ENCODE measurements around the gene MFAP2. TPM values are rescaled to one million over a fixed set of nuclear protein-coding genes. Genes with fewer than 3 reads are reported as not detected.

MFAP2 gene
- total RNA-seq, 1 donor from 2014 or later = 260 TPM

DNA sequence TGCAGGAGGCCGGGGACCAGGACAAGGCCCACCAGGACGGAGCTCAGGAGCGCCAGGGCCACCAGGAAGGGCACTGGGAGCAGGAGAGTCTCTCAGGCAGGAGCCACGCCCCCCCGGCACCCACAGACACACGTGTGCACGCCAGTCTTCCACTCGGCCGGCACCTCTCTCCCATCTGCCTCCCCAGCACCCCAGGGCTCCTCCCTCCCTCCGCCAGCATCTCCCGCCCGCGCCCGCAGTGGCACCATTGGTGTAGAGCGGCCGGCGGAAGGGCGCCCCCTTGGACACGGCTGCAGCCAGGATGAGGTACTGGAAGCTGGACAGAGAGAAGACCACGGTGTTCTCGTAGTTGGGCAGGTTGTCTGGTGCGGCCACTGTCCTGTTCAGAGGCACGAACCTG lies 6.1 kb upstream of the MFAP2 start:
- no peak overlapping the region for H3K4me3 Mint-ChIP-seq (ENCODE audit: unreplicated experiment)
- H3K9me3 Mint-ChIP-seq (ENCODE audit: low read depth) = no peaks in the 10 kb centered on the region
- no peaks in the 10 kb centered on the region for H3K27me3 Mint-ChIP-seq (ENCODE audit: low read depth)
- no peak for DNase-seq (ENCODE audit: low spot score)
- peaks cover 7% of the 10 kb centered on the region for H3K36me3 Mint-ChIP-seq (ENCODE audit: low read depth)
- H3K27ac Mint-ChIP-seq (ENCODE audit: unreplicated experiment) = no peak overlapping the region
- peaks cover 17% of the 10 kb centered on the region for H3K4me1 Mint-ChIP-seq (ENCODE audit: low read depth)
- TF ChIP-seq, protein P1, sequence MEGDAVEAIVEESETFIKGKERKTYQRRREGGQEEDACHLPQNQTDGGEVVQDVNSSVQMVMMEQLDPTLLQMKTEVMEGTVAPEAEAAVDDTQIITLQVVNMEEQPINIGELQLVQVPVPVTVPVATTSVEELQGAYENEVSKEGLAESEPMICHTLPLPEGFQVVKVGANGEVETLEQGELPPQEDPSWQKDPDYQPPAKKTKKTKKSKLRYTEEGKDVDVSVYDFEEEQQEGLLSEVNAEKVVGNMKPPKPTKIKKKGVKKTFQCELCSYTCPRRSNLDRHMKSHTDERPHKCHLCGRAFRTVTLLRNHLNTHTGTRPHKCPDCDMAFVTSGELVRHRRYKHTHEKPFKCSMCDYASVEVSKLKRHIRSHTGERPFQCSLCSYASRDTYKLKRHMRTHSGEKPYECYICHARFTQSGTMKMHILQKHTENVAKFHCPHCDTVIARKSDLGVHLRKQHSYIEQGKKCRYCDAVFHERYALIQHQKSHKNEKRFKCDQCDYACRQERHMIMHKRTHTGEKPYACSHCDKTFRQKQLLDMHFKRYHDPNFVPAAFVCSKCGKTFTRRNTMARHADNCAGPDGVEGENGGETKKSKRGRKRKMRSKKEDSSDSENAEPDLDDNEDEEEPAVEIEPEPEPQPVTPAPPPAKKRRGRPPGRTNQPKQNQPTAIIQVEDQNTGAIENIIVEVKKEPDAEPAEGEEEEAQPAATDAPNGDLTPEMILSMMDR (IDR thresholded peaks at IDR 0.05) = no peak

DNA sequence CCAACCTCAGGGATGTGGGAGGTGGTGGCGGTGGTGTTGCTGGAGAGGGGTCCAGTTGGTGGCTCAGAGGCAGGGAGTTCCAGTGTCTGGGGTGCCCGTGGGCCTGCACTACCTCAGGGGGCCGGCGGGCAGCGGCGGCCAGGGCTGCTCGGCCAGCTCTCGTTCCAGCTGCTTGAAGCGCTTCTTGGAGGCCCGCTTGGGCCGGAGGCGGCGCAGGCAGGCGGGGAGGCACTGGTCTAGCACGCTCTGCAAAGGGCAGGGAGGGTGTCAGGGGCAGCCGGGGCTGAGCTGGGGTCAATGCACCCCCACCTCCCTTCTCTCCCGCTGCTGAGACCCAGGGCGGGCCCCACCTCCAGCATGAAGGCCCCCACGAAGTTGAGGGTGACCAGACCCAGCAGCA lies 5.7 kb upstream of the MFAP2 start:
- no peak for DNase-seq (ENCODE audit: low spot score)
- H3K27ac Mint-ChIP-seq (ENCODE audit: unreplicated experiment) = peak overlapping the region; percentile 12
- peaks cover 22% of the 10 kb centered on the region for H3K4me1 Mint-ChIP-seq (ENCODE audit: low read depth)
- no peaks in the 10 kb centered on the region for H3K9me3 Mint-ChIP-seq (ENCODE audit: low read depth)
- peaks cover 7% of the 10 kb centered on the region for H3K36me3 Mint-ChIP-seq (ENCODE audit: low read depth)
- TF ChIP-seq, protein P1 (IDR thresholded peaks at IDR 0.05) = no peak
- H3K27me3 Mint-ChIP-seq (ENCODE audit: low read depth) = no peaks in the 10 kb centered on the region
- no peak overlapping the region for H3K4me3 Mint-ChIP-seq (ENCODE audit: unreplicated experiment)

DNA sequence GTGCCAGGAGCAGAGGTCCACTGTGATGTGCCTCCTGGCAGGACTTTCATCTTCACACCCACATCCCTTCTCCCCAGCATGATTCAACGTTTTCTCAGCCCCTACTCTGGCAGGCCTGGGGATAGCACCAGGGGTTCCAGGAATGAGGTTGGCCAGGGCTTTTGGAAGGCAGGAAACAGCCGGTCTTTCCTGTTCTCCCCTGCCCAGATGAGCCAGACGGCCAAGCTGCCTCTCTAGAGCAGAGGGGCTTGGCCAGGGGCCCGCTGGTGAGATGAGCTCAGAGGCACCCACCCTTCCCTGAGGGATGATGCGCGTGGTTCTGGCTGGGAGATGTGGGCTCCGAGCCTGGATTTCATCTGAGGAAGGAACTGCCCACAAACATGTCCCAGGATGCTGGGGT lies 4.3 kb upstream of the MFAP2 start:
- H3K27me3 Mint-ChIP-seq (ENCODE audit: low read depth) = no peaks in the 10 kb centered on the region
- H3K4me1 Mint-ChIP-seq (ENCODE audit: low read depth) = peaks cover 27% of the 10 kb centered on the region
- peak overlapping the region; percentile 81 for H3K27ac Mint-ChIP-seq (ENCODE audit: unreplicated experiment)
- H3K9me3 Mint-ChIP-seq (ENCODE audit: low read depth) = no peaks in the 10 kb centered on the region
- H3K4me3 Mint-ChIP-seq (ENCODE audit: unreplicated experiment) = no peak overlapping the region
- TF ChIP-seq, protein P1 (IDR thresholded peaks at IDR 0.05) = no peak
- peaks cover 5% of the 10 kb centered on the region for H3K36me3 Mint-ChIP-seq (ENCODE audit: low read depth)
- DNase-seq (ENCODE audit: low spot score) = no peak

DNA sequence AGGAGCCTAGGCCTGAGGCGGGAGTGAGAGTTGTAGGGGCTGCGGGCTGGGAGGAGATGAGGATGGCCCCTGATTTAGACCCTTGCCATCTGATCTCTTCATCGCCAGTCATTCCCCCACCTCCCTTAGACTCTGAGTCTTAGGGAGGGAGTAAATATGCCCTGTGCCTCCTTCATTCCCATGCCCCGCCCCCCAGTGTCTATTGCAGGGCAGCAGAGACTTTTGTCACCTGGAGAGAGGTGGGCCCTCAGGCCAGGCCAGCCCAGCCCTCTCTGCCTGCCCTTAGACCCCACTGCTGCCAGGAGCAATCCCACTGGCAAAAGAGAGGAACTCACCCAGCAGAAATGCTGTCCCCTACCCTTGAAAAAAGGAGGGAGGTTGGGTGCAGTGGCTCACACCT lies 3.2 kb upstream of the MFAP2 start:
- TF ChIP-seq, protein P1 (IDR thresholded peaks at IDR 0.05) = no peak
- H3K27ac Mint-ChIP-seq (ENCODE audit: unreplicated experiment) = peak overlapping the region; percentile 27
- peaks cover 36% of the 10 kb centered on the region for H3K4me1 Mint-ChIP-seq (ENCODE audit: low read depth)
- no peak overlapping the region for H3K4me3 Mint-ChIP-seq (ENCODE audit: unreplicated experiment)
- DNase-seq (ENCODE audit: low spot score) = no peak
- no peaks in the 10 kb centered on the region for H3K27me3 Mint-ChIP-seq (ENCODE audit: low read depth)
- H3K36me3 Mint-ChIP-seq (ENCODE audit: low read depth) = peaks cover 5% of the 10 kb centered on the region
- no peaks in the 10 kb centered on the region for H3K9me3 Mint-ChIP-seq (ENCODE audit: low read depth)

DNA sequence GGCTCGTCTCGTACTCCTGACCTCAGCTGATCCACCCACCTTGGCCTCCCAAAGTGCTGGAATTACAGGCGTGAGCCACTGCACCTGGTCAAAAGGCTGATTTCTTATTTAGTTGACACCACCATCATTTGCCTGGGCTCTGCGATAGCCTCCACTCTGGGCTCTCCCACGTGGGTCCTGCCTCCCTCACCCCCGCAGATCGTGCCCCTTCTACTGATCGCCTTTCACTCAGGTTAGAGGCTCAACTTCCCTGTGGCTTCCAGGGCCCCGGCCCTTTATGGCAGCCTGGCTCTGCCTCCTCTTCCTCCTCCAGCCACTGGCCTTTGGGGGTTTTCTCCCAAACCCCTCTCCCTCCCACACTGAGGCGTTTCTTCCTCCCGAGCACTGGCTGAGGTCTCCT lies 2.5 kb upstream of the MFAP2 start:
- no peaks in the 10 kb centered on the region for H3K27me3 Mint-ChIP-seq (ENCODE audit: low read depth)
- H3K27ac Mint-ChIP-seq (ENCODE audit: unreplicated experiment) = peak overlapping the region; percentile 33
- H3K36me3 Mint-ChIP-seq (ENCODE audit: low read depth) = peaks cover 5% of the 10 kb centered on the region
- peaks cover 44% of the 10 kb centered on the region for H3K4me1 Mint-ChIP-seq (ENCODE audit: low read depth)
- H3K4me3 Mint-ChIP-seq (ENCODE audit: unreplicated experiment) = no peak overlapping the region
- no peaks in the 10 kb centered on the region for H3K9me3 Mint-ChIP-seq (ENCODE audit: low read depth)
- TF ChIP-seq, protein P1 (IDR thresholded peaks at IDR 0.05) = no peak
- no peak for DNase-seq (ENCODE audit: low spot score)

Measured in chondrocyte (in vitro differentiated cells).